Measurements from ENCODE around the gene TENT5D.
"Not testable (repeated sequence)": the region's sequence is repeated elsewhere in the genome, so short reads cannot be mapped to it uniquely, and the experiment has no call there.

The TENT5D gene

GRCh38 chrX:80420147-80420546 lies at the start of gene TENT5D:
Gene TENT5D, plus strand, starts transcription at chrX:80420447. Its CDS starts 22,093 bp downstream, at chrX:80442540.
- DNase-seq, result no peak

- not testable (repeated sequence) for DNase-seq
Observed at GRCh38 chrX:80385651-80386050, 34.6 kb upstream of the TENT5D start.

DNA sequence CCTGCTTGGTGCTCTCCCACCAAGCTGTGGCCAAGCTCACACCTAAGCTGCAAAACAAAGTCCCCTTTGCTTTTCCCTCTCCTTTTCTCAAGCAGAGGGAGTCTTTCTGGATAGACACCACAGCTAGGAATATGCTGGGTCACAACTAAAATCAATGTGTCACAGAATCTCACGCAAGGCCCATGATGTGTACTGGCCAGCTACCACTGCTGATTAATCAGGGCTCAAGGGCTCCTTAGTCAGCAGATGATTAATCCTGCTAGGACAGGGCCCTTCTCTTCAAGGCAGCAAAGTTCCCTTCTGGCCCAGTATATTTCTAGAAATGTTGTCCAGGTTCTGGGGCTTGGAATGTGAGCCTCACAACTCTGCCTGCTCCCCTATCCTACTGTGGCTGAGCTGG lies 32.0 kb upstream of the TENT5D start:
- DNase-seq, result no peak

GRCh38 chrX:80412042-80412441 lies 8.2 kb upstream of the TENT5D start:
- no peak for DNase-seq

DNA sequence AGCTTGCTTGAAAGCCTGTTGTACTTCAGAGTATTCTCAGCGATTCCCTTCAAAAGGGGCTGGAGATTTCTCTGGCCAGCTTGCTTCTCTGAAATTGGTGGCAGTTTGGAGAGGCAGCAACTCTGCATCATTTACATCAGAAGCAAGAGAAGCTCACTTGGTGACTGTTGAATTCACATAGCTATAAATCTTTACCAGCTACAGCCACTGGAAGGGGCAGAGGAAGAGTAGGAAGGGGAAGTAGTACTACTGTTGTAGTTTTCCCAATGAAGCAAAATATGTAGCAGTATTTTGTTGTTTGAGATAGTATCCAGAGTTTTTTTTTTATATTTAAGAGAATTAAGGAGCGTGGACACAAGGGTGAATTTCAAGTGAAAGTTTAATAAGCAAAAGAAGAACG lies 2.8 kb downstream of the TENT5D start:
- DNase-seq, result no peak

DNA sequence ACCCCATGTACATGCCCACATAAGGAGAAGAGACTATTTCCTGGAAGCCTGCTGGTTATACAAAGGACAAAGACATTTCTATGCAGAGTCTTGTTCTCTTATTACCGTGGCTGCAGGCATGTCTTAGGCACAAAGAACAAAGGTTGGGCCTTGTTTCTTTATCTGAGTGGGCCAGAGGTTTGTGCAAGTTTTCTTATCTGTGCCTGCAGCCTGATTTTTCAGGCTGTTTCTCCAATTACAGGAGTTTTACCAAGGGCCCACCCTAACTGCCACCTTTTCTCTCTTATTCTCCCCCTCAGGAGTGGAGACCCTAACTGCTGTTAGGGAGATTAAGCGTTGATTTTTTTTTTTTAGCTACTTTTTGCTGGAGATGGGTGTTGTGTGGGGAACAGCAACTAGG lies 3.5 kb downstream of the TENT5D start:
- DNase-seq, result no peak

DNA sequence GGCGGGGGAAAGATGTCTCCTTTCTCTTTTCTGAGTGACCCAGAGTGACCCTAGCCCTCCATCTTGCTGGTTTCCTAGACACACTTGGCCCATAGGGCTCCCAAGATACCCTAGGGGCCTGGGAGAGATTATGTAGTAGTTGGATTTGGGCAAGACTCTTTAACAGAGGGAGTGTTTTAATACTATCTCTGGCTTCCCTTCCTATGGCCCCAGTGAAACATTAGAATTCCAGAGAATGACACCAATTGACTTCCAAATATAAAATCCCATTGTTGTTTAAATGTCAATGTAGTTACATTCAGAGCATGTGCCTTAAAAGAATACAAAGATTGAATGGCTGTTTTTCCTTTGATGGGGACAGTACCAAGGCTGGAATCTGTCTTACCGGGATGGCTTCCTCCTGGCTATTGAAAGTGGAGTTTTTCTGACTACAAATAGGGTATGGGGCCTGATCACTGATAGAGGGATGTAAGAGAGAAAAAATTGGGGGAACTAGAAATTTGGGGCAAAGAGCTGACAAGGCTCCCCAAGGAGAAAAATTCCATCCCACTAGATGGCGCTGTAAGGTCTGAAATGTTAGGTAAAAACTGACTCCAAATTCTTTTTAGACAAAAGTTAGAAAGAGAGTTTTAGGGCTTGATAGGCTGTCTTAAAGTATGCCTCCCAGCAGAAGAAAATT lies 10.7 kb downstream of the TENT5D start:
- no peak for DNase-seq

GRCh38 chrX:80431505-80431832 lies 11.2 kb downstream of the TENT5D start:
- no peak for DNase-seq

- DNase-seq, result no peak
Observed at GRCh38 chrX:80432441-80432840, 12.2 kb downstream of the TENT5D start.

- no peak for DNase-seq
Observed at GRCh38 chrX:80432863-80433262, 12.6 kb downstream of the TENT5D start.

DNA sequence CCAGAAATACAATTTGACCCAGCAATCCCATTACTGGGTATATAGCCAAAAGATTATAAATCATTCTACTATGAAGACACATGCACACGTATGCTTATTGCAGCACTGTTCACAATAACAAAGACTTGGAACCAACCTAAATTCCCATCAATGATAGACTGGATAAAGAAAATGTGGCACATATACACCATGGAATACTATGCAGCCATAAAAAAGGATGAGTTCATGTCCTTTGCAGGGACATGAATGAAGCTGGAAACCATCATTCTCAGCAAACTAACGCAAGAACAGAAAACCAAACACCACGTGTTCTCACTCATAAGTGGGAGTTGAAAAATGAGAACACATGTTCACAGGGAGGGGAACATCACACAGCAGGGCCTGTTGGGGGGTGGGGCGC lies 47.9 kb downstream of the TENT5D start:
- not testable (repeated sequence) for DNase-seq

DNA sequence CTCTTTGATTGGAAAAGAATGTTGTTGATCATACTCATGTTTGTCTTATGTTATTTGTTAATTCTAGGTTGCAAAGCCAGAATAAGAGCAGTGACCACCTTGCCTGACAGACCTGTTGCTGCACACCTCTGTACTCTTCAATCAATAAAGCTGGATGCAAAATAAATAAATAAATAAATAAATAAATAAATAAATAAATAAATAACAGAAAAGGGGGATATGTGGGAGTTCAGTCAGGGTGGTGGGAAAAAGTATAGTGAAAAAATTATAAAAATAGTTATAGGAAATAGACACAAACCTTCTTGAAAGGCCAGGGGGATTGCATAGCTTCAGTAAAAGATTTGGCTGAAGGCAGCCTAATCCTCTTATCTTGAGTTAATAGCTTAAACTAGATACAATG lies 51.3 kb downstream of the TENT5D start:
- DNase-seq, result no peak

DNA sequence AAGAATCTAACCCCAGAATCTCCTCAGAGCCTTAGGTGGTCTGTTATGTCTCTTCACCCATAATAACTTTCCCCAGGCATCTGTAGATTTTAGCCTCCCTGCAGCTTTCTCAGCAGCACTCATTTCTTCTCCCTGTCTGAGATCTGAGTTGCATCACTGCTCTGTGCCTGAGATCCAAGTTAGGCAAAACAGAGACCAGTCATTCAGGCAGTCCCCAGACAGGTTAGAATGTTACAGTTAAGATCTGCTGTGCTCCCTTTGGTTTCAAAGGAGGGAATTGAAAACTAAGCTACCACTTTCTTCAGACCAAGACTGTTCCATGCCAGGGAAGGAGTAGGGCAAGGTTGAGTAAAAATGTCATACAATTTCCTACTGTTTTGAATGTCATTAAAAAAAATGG lies 65.3 kb downstream of the TENT5D start:
- no peak for DNase-seq

DNA sequence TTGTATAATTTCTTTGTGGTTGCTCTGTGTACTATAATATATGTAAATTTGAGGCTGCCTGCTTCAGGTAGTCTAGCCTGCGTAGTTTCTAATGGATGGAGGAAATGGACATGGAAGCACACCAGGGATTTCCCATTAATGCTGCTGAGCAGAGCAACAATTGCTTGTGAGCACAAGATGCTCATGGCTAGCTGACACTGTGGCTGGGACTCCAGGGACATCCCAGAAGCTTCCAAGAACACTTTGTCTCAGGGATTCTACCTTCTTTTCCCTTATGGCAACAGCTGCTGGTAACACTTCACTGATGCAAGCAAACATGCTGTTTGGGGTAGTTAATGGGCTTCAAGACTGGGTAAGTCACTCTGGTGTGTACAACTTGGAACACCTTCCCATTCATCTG lies 66.1 kb downstream of the TENT5D start:
- no peak for DNase-seq

DNA sequence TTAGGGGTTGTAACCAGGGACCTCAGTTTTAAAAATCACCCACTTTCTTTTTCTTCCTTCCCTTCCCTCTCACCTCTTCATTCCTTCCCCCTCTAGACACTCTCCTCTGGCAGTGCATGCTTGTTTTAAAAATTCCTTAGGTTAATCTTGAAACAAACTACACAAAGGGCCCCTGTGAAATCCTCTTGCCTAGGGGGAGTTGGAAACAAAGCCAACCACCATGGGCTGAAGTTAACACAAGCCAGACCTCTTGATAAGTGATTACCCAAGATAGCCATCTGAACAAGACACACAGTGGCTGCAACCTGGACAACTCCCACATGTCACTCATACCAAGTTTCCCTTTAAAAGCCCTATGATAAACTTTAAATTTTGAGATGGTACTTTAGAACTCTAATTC lies 68.9 kb downstream of the TENT5D start:
- DNase-seq, result no peak

Measured in NCI-H1694 treated with DMSO at 0.1 percent for 48 hours (cell line).